Loucy (cell line): ENCODE measurements around the gene CD37.

Source experiments
- EZH2phosphoT487 ChIP-seq: fragments of 200-600 bp; IDR thresholded peaks from 2 replicates; pipeline ENCODE4 v1.6.1; 2018; ENCODE audit warnings: antibody characterized with exemption, mild to moderate bottlenecking, moderate library complexity, borderline replicate concordance
- TF ChIP-seq, protein P1 (sequence below): fragments of 200-600 bp; sonication (generic); conservative IDR thresholded peaks from 2 replicates; pipeline ENCODE4 v1.5.1; 2014; ENCODE audit warnings: mild to moderate bottlenecking, antibody characterized with exemption, low read length

DNA sequence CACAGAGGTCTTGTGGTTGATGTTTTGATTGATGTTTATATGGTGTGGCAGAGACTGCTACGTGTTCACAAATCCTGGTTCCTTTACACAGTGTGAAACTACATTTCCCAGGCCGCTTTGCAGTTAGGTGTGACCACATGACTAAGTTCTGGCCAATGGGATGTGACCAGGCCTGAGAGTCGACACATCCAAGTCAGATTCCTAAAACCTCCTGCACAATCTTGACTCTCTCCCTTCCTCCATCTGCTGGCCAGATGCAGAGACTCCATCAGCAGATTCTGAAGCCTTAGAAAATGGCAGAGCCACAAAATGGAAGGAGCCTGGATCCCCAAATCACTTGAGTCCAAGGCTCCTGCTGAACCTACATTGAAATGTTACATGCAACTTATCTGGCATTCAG is 12.6 kb downstream of the CD37 start:
- no peak for TF ChIP-seq EZH2phosphoT487
- TF ChIP-seq, protein P1, sequence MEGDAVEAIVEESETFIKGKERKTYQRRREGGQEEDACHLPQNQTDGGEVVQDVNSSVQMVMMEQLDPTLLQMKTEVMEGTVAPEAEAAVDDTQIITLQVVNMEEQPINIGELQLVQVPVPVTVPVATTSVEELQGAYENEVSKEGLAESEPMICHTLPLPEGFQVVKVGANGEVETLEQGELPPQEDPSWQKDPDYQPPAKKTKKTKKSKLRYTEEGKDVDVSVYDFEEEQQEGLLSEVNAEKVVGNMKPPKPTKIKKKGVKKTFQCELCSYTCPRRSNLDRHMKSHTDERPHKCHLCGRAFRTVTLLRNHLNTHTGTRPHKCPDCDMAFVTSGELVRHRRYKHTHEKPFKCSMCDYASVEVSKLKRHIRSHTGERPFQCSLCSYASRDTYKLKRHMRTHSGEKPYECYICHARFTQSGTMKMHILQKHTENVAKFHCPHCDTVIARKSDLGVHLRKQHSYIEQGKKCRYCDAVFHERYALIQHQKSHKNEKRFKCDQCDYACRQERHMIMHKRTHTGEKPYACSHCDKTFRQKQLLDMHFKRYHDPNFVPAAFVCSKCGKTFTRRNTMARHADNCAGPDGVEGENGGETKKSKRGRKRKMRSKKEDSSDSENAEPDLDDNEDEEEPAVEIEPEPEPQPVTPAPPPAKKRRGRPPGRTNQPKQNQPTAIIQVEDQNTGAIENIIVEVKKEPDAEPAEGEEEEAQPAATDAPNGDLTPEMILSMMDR: no peak
